ENCODE measurements around the gene RNASE8. TPM values are rescaled to one million over a fixed set of nuclear protein-coding genes. Genes with fewer than 3 reads are reported as not detected.

Gene RNASE8
- total RNA-seq, 1 experiment from 2014 or later = not detected

- H3K4me3 Mint-ChIP-seq = no peak overlapping the region
- H3K9me3 Mint-ChIP-seq = no peaks in the 10 kb centered on the region
- no peak for ATAC-seq
- H3K4me1 Mint-ChIP-seq = peaks cover 26% of the 10 kb centered on the region
- no peak for DNase-seq (ENCODE audit: low spot score)
- H3K36me3 Mint-ChIP-seq = peaks cover 6% of the 10 kb centered on the region; the same call in 1 of the 2 replicates
- H3K27ac Mint-ChIP-seq = no peak overlapping the region
- H3K27me3 Mint-ChIP-seq (ENCODE audit: low read depth) = peaks cover 18% of the 10 kb centered on the region
- CTCF ChIA-PET = interaction anchor here (1.3 to 9.1 kb wide), 3 partner anchors 23 to 71 kb away, joined by 3 to 670 read pairs (median 5); partner anchors contain the start of gene RNASE7
- POLR2A ChIA-PET = no interaction called here
- TF ChIP-seq ETV6 (CRISPR knock-in tag; IDR thresholded peaks at IDR 0.05) (no peak), GRHL2 (CRISPR knock-in tag; IDR thresholded peaks at IDR 0.05; ENCODE audit: insufficient replicate concordance, severe bottlenecking) (no peak), CREB1 (CRISPR knock-in tag; IDR thresholded peaks at IDR 0.05) (no peak), SMAD3 (CRISPR knock-in tag; IDR thresholded peaks at IDR 0.05; ENCODE audit: borderline replicate concordance) (no peak), ATF1 (CRISPR knock-in tag; IDR thresholded peaks at IDR 0.05) (no peak), ZNF416 (CRISPR knock-in tag; IDR thresholded peaks at IDR 0.05) (no peak), ZNF219 (CRISPR knock-in tag; IDR thresholded peaks at IDR 0.05; ENCODE audit: borderline replicate concordance) (no peak), ZSCAN18 (CRISPR knock-in tag; IDR thresholded peaks at IDR 0.05) (no peak), TP53 (CRISPR knock-in tag; IDR thresholded peaks at IDR 0.05) (no peak), AR (CRISPR knock-in tag; IDR thresholded peaks at IDR 0.05) (no peak)
- TF ChIP-seq, protein P1, sequence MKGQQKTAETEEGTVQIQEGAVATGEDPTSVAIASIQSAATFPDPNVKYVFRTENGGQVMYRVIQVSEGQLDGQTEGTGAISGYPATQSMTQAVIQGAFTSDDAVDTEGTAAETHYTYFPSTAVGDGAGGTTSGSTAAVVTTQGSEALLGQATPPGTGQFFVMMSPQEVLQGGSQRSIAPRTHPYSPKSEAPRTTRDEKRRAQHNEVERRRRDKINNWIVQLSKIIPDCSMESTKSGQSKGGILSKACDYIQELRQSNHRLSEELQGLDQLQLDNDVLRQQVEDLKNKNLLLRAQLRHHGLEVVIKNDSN (CRISPR knock-in tag; IDR thresholded peaks at IDR 0.05) = no peak
- TF ChIP-seq, protein P2, sequence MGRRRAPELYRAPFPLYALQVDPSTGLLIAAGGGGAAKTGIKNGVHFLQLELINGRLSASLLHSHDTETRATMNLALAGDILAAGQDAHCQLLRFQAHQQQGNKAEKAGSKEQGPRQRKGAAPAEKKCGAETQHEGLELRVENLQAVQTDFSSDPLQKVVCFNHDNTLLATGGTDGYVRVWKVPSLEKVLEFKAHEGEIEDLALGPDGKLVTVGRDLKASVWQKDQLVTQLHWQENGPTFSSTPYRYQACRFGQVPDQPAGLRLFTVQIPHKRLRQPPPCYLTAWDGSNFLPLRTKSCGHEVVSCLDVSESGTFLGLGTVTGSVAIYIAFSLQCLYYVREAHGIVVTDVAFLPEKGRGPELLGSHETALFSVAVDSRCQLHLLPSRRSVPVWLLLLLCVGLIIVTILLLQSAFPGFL (CRISPR knock-in tag; IDR thresholded peaks at IDR 0.05; ENCODE audit: borderline replicate concordance) = no peak
Measured at GRCh38 chr14:21018781-21019180, 38.8 kb upstream of the RNASE8 start.

DNA sequence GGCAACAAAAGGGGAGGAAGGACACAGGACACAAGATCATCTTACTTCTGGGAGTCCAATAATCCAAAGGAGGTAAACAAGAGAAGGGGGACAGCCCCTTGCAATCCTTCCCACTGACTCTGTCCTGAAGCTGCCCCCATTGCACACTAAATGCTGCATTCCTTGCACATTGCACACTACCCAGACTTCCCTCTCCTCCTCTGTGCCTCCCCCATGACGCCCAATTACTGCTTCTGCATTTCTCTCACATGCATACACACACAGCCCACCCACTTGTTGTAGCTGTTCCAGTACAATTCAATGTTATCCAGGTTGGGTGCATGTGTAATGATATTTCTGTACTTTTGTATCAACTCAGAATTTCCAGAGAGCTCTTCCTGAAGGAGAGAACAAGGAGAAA, 38.3 kb upstream of the RNASE8 start:
- Mint-ChIP-seq H3K4me3 (no peak overlapping the region), H3K27ac (no peak overlapping the region), H3K27me3 (ENCODE audit: low read depth) (peaks cover 24% of the 10 kb centered on the region), H3K4me1 (peaks cover 31% of the 10 kb centered on the region), H3K9me3 (no peaks in the 10 kb centered on the region), H3K36me3 (peaks cover 6% of the 10 kb centered on the region; the same call in 1 of the 2 replicates)
- CTCF ChIA-PET = interaction anchor here (1.8 to 3.0 kb wide), 2 partner anchors 20 to 48 kb away, joined by 5 to 17 read pairs; no protein-coding TSS in a partner anchor
- POLR2A ChIA-PET = no interaction called here
- ATAC-seq (no peak), DNase-seq (ENCODE audit: low spot score) (no peak)
- TF ChIP-seq ZNF281 (CRISPR knock-in tag; IDR thresholded peaks at IDR 0.05) (no peak), ZBTB21 (CRISPR knock-in tag; IDR thresholded peaks at IDR 0.05; ENCODE audit: borderline replicate concordance) (no peak), JUN (CRISPR knock-in tag; IDR thresholded peaks at IDR 0.05) (no peak), CREM (CRISPR knock-in tag; IDR thresholded peaks at IDR 0.05) (no peak), ATF3 (CRISPR knock-in tag; conservative IDR thresholded peaks at IDR 0.05) (no peak), ATF6 (CRISPR knock-in tag; IDR thresholded peaks at IDR 0.05) (no peak), ESRRA (CRISPR knock-in tag; IDR thresholded peaks at IDR 0.05; ENCODE audit: borderline replicate concordance) (no peak), KAT7 (CRISPR knock-in tag; IDR thresholded peaks at IDR 0.05; ENCODE audit: borderline replicate concordance) (no peak), SMAD4 (CRISPR knock-in tag; IDR thresholded peaks at IDR 0.05) (no peak)
- TF ChIP-seq, protein P3, sequence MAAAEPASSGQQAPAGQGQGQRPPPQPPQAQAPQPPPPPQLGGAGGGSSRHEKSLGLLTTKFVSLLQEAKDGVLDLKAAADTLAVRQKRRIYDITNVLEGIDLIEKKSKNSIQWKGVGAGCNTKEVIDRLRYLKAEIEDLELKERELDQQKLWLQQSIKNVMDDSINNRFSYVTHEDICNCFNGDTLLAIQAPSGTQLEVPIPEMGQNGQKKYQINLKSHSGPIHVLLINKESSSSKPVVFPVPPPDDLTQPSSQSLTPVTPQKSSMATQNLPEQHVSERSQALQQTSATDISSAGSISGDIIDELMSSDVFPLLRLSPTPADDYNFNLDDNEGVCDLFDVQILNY (CRISPR knock-in tag; IDR thresholded peaks at IDR 0.05) = no peak
- TF ChIP-seq, protein P1 (CRISPR knock-in tag; IDR thresholded peaks at IDR 0.05) = no peak

Data from WTC11 (cell line).